A172 (cell line): Measurements from ENCODE around the gene ADAMTSL3. TPM values are rescaled to one million over a fixed set of nuclear protein-coding genes. Genes with fewer than 3 reads are reported as not detected.

Source experiments
- DNase-seq: peaks from one replicate; pipeline ENCODE4 v3.0.0-alpha.2; 2015; ENCODE audit warnings: low spot score
- total RNA-seq: library from RNA; depleted of rRNA; stranded (reverse); fragments of >200 nt; shearing (Covaris generic); gene quantifications from 2 replicates; pipeline ENCODE4 v1.2.3, GENCODE V29; 2014

ADAMTSL3 gene
- total RNA-seq, 1 experiment from 2014 or later = not detected

DNA sequence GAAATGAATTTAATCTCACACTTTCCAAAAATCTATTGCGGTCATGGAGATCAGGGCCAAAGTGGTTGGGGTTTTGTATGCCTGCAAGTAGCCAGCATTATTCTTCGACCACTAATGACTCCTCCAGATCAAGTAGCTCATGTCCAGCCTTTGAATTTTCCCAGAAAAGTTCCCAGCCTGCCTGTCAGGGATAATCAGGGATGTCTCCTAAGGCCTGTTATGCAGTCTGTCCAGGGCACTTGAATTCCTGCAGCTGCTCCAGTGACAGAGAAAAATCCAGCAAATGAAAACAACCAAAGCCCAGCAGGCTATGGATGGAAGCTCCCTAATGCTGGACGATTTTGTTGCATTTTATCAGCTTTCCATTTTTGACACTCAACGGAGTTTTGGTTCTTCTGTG, 215.4 kb downstream of the ADAMTSL3 start:
- DNase-seq = no peak

DNA sequence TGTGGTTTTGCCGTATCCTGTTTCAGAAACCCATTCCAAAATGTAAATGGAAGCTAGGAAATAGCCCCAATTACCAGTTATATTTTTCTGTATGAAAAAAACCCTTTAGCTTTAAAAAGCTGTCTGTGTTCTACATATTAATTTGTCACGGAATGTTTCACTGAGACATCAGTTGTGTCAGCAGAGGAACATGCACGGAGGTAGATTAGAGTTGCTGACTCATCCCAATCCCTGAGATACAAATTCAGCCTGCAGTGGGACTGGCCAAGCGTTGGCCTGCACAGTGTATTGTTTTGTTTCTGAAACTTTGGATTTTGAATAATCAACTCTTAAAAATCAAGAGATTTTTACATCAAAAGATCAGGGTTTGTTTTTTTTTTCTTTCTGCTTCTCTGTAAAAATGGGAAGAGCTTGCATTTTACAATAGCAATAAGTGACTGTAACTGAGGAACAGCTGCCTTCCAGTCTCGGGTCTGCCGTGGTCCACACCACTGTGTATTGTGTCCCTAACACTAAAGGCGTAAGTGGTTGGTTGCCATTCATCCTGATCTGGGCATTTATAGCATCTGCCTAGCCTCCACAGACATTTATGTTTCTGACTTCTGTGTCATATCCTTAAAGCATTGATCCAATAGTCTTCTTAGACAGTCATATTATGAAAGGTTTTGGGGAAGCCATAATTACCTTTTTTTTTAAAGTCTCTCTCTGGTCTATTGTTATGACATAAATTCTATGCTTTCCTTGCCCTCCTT, 218.1 kb downstream of the ADAMTSL3 start:
- DNase-seq = peak; percentile 34

DNA sequence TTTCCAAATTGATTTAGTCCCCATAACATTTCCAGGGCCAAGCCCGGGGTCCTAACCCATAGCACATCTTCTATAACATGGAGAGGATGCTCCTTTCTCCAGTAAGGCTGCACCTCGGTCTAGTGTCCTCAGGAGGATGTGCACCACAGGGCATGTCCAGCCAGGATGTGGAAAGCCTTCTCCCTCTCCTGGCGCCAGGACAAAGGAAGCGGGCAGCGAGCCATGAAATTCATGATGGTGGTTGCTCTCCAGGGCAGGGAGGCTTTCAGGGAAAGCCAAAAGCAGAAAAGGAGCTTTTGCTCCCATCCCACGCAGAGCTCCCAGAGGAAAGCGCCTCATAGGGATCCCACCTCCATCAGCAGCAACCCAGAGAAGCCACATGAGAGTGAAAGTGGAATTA, 220.0 kb downstream of the ADAMTSL3 start:
- DNase-seq = no peak

DNA sequence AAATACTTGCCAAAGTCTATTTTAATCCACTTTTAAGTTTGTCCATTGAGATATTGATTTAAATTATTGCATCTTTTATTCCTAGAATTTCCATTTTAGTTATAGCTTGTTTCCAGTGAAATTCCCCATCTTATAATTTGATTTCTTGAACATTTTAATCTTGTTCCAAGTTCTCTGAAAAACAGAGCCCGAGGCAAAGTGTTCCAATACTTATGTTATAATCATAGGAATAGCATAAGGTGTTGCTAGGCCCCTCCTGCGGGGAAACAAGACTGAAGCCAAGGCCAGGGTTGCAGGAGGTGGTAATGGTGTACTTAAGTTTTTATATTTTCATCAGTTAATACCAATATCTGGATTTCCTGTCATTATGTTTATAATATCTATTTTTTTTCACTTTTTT, 226.6 kb downstream of the ADAMTSL3 start:
- no peak for DNase-seq

DNA sequence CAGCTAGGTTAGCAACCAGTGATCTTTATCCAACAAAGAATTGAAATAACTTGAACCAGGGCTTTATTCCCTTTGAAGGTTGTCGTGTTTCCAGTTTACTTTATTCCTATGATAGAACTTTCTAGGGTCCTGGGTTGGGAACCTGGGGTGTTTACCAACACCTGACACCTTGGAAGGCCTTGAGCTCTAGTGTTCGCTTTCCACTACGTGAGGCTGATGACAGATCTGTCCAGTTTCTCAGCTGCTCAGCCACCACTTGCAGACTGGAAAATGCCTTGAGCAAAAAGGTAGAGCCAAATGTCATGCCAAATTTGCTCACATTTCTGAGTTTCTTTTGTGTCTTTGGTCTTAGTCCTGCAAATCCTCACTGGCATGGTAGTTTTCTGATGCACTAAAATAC, 227.2 kb downstream of the ADAMTSL3 start:
- no peak for DNase-seq

DNA sequence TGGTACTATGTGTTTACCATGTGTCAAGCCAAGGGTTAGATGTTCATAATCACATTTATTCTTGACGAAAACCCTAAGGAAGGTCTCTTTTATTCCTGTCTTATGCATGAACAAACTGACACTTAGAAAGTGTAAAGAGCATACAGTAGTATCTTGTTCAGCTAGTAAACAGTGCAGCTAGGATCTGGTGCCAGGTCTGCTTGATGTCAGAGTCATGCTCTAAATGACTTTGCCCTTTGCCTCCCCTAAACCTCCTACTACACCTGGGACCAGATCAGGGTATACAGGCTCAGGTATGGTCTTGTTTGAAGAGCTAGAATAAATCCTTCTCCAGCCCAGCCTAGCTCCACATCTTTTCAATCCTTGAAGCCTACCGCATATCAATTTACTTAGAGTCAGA, 232.4 kb downstream of the ADAMTSL3 start:
- DNase-seq = no peak

DNA sequence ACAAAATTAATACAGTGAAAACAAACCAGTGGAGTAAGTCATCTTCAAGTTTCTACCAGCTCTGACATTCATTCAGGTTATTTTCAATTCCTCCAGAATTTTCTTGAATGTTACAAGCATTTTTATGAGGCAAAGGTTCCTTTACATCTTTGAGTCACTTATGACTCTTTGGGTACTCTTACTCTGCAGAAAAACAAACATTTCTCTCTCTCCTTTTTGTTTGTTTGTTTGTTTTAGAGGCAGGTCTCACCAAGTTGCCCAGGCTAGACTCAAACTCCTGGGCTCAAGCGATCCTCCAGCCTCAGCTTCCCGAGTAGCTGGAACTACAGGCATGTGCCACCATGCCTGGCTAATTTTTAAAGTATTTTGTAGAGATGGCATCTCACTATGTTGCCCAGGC, 233.5 kb downstream of the ADAMTSL3 start:
- DNase-seq = no peak

DNA sequence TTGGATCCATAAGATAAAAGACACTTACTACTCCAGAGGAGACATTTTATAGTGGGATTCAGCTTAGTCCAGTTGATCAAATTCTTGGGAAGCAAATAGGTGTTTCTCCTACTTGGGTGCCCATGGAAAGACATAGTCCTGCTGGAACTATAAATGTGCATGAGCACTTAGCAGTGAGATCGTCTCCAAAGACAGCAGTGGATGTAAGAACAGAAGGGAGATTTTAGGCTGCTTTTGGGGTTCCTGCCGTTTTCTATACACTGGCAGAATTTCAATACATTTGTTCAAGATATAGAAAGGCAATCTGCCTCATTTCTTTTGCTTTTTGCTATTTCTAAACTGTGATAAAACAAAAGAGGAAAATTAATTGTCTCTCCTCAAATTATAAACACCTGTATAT, 234.0 kb downstream of the ADAMTSL3 start:
- DNase-seq = no peak

DNA sequence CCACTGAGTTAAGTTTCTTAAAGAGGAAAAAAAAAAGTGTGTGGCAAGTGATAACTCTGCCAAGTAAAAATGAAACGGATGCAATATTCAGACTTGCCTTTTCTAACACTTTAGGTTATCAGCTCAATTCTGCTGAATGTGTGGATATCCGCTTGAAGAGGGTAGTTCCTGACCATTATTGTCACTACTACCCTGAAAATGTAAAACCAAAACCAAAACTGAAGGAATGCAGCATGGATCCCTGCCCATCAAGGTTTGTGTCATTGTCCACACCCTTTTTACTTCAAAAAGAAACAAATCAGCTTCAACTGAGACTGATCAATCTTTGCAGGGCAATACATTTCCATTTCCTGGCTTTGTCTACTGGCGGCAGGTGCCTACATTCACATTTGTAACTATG, 236.1 kb downstream of the ADAMTSL3 start:
- DNase-seq = no peak

DNA sequence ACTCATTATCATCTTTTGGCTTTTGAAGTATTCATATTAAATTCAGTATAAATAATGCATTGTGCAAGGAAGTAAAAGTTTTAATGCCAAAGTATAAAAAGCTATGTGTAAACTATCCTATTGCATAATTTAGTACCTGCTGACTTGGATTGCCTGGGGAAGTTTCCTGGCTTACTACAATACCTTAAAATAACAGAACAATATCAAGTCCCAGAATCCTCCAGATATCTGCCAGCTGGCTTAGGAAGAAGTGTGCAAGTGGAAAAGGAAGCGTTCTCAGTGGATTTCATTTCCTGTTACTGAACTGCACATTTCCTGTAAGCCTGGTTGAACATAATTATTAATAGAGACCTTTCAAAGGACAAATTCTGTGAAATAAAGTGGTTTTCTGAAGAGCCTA, 236.7 kb downstream of the ADAMTSL3 start:
- no peak for DNase-seq

DNA sequence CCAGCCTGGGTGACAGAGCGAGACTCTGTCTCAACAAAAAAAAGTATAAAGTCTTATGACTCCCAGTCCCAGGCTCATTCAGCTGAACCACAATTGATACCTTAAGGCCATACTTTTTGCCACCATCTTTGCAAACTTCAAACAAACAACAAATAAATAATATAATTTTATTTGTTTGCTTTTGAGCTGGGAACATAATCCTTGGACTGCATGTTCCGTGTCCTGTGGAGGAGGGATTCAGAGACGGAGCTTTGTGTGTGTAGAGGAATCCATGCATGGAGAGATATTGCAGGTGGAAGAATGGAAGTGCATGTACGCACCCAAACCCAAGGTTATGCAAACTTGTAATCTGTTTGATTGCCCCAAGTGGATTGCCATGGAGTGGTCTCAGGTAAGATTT, 238.6 kb downstream of the ADAMTSL3 start:
- DNase-seq = no peak

DNA sequence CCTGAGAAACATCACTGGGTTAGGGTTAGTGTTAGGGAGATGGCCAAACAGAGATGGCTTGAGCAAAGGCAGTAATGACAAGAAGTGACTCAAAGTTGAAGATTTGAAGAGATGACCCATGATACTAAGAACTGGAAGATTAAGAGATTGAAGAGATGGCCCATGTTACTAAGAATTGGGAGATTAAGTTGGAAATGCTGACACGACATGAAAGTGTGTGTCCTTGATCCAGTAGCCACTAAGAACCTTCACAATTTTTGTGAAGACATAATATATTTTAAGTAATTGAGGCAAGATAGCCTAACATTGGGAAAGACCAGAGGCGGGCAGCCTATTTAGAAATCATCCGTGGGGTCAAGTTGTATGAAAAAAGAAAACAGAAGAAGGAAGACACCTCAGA, 239.4 kb downstream of the ADAMTSL3 start:
- no peak for DNase-seq

DNA sequence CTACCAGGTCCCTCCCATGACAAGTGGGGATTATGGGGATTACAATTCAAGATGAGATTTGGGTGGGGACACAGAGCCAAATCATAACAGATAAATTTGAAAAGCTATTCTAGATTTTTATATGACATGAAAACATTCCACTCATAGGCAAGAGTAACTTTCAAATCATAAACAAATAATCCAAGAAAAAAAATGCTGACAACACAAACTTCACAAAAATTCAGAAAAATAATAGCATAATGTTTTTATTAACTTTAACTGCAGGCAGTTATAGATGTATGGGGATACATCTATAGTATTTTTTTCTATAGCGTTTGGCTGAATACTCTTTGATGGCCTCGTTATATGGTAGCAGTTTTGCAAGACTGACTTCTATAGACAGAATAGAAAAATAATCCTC, 243.1 kb downstream of the ADAMTSL3 start:
- no peak for DNase-seq

DNA sequence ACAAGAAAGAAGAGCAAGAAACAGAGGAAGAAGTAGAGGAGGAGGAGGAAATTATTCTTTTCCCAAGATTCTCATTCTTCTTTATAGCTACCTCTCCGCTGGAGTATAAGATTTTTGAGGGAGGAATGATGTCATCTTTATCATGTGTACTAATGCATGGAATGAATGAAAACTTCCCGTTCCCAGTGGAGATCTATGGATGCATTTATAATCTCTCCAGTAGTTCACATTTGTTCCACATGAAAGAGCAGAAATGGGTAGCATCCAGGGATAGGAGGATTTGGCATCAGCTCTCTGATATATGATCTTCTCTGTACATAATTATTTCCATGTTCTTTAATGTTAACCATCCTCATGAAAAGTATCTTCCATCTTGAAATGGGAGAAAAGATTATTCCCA, 244.4 kb downstream of the ADAMTSL3 start:
- DNase-seq = no peak

DNA sequence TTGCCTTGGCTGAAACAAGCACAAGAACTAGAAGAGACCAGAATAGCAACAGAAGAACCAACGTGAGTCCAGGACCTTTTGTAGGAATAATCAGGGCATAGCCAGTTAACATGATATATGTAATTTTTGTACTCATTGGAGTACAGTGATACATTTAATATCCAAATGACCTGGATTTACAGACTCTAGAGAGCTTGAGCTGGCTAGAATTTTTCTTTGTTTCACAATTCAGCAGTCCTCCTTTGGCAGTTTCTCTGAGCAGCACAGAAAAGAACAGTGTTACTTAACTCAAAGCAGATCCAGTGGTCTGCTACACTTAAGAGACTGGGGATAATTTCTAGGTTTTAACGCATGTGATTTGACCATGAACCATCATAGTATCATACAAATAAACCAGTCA, 245.7 kb downstream of the ADAMTSL3 start:
- no peak for DNase-seq

DNA sequence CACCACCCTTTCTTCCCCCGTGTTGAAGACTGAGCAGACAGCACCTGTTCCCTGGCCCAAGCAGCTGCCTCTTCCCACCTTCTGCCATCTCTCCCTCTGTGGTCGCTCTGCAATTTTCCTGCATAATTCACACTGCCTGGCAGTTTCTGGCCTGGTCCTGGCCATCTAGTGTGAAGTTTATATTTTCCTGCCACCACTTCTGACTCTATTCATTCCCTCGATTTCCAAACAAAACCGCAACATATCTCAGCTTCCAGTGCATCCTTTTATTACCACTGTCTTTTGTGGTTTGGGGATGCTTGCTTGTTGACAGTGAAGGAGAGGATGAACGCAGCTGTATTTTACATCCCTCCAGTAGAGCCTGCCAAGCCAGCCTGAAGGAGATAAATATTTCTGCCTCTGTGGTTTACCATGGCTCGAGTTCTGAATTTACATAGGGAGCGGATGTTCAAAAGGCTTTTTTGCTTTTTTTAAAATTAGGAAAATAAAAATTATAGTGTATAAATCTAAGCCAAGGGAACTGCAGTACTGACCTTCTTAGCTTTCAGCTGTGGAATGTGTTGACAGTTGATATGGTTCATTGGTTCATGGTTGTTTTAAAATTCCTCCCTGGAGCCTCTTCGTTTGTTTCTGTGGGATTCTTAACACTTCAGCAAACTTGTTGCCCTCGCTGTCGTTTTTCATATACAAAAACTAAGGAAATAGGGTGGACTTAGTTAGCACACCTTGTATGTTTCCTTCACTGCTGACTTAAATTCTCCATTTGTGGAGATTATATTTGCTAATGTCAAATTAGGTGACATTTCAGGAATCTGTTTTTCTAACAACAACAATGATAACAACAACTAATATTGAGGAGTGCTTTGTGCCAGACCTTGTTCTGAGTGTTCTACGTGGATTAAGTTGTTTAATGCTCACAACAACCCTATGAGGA, 250.5 kb downstream of the ADAMTSL3 start:
- DNase-seq = peak; percentile 74

DNA sequence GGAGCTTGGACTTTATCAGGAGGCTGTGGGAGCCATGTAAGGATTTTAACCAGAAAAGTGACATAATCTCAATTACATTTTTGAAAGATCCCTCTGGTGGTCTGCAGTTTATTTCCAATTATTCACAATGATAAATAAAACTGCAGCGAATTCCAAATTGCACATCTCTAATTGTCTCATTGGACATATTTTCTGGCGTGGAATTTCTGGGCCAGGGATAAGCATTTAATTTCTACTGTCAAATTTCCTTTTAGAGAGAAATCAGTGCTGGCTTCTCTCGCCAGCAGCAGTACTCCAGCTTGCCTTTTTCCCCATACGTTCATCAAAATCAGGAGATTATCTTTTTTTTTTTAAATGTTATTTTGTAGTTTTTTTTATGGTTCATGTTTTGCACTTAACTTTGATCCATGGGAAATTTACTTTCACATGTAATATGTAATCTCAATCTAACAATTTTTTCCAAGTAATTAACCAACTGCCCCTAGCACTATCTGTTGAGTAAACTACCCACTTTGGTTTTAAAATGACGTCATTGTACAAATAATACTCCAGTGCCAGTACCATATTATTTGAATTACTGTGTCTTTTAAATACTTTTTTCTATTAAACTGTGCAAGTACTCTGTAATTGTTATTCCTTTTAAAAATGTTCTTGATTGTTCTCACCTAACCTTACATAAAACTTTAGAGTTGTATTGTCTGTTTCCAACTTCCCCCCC, 251.8 kb downstream of the ADAMTSL3 start:
- DNase-seq = no peak

DNA sequence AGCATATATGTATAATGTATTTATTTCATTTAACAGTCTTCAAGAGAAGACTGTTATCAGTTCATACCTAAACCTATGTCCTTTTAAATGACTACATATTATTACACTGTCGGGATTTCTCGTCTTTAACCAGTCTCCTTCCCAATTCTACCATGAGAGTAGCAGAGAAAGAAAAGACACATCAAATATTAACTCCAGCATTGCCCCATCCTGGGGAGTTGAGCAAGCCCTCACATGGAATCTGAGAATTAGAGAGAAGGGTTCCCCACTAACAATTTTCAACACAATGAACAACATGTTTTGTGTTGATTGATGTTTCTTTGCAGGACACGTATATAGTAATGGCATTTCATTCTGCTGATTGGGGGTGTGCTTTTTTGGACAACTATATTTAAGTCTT, 257.4 kb downstream of the ADAMTSL3 start:
- DNase-seq = no peak

DNA sequence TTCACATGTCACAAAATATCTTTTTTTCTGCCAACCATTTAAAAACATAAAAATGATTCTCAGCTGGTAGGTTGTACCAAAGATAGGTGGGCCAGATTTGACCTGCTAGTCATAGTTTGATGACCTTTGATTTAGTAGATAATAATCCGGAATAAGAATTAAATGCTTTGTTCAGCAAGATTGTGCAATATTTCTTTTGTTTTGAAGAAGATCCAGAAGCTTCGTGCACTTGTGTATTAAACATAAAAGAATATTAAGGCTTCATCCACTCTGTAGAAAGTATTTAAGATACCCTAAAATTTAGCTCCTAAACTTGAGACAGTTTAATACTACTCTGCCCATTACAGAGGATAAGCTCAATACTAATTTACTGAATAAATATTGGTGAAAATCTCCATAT, 258.4 kb downstream of the ADAMTSL3 start:
- DNase-seq = no peak

DNA sequence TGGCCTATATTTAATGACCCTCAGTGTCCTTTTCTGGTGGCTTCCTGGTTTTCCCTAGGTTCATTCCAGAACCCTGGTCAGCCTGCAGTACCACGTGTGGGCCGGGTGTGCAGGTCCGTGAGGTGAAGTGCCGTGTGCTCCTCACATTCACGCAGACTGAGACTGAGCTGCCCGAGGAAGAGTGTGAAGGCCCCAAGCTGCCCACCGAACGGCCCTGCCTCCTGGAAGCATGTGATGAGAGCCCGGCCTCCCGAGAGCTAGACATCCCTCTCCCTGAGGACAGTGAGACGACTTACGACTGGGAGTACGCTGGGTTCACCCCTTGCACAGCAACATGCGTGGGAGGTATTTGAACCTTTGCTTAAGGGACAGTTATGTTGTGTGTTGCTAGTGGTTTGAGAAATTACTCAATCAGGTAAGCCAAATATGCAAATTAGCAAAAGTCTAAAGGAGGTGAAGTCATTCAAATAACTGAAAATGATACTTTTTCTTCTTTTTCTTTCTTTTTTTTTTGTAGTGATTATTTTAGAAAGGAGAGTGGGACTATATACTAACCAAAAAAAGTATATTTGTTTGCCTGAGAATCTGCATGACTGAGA, 259.2 kb downstream of the ADAMTSL3 start:
- no peak for DNase-seq

DNA sequence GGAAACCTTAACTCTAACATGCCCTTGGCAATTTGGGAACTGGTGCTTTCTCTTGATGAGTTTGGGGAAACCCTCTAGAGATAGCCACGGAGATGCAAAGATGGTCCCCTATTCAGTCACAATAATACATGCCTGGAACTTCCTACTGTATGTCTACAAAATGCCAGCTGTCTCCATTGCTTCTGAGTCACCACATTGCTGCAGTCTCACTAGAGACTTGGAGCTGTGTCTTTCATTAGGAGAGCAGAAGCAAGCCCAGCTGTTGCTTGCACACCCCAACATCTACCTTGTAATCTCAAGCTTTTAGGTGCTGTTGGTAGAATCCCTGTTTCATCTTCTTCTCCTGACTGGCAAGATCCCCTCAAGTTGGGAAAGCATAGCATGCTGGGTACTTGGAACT, 261.0 kb downstream of the ADAMTSL3 start:
- DNase-seq = no peak

DNA sequence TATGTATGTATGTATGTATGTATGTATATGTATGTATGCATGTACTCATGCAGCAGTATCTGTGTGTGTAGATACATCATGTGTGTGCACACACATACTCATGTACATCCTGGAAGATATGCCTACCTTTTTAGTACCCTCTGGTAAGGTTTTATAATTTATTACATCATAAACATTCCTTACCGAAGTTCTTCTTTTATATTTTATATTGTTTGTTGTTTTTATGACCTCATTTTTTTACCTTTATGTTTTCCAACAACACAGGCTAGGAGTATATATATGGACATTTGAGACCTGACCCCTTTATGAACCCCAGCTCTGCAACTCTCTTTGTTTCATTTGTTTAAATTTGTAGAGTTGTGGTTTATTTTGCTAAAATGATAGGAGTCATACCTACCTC, 263.5 kb downstream of the ADAMTSL3 start:
- no peak for DNase-seq
